DND-41 (cell line): Measurements from ENCODE around the gene ACO1.

Source experiments
- ATAC-seq: fragments of 200-7000 bp; cut with Tn5 transposase; 3 replicates; pipeline ENCODE4 v1.9.1; 2021; ENCODE audit warnings: low read depth; ENCODE audit not compliant: insufficient read depth
- DNase-seq: peaks from one replicate; pipeline ENCODE4 v3.0.0-alpha.2; 2020
- H2AFZ ChIP-seq: 2 replicates; pipeline ENCODE4 v1.6.0; 2012; ENCODE audit warnings: low read depth, low read length
- H3K27ac ChIP-seq: 2 replicates; pipeline ENCODE4 v1.5.1; 2012; ENCODE audit warnings: low read length, inconsistent platforms
- H3K27me3 ChIP-seq: fragments of 200-600 bp; sonication (generic); 2 replicates; pipeline ENCODE4 v1.6.0; 2012; ENCODE audit warnings: low read length, mild to moderate bottlenecking, inconsistent platforms; ENCODE audit not compliant: insufficient read depth, poor library complexity
- H3K36me3 ChIP-seq: 2 replicates; pipeline ENCODE4 v1.5.1; 2012; ENCODE audit warnings: low read length, inconsistent platforms; ENCODE audit not compliant: insufficient read depth
- H3K4me1 ChIP-seq: 2 replicates; pipeline ENCODE4 v1.5.1; 2012; ENCODE audit warnings: mild to moderate bottlenecking, low read length; ENCODE audit not compliant: insufficient read depth
- H3K4me2 ChIP-seq: 2 replicates; pipeline ENCODE4 v1.6.0; 2012; ENCODE audit warnings: mild to moderate bottlenecking, moderate library complexity, low read length, inconsistent platforms; ENCODE audit not compliant: insufficient read depth
- H3K4me3 ChIP-seq, 2 experiments: fragments of 200-600 bp in 1 of 2; shearing (Covaris generic) in 1 of 2; 2 replicates each; pipeline ENCODE4 v1.5.1; 2012 to 2016; ENCODE audit warnings: inconsistent platforms in 2 of 2, low read length in 2 of 2, mild to moderate bottlenecking in 2 of 2, low read depth in 1 of 2, moderate library complexity in 1 of 2
- H3K79me2 ChIP-seq: 2 replicates; pipeline ENCODE4 v1.6.0; 2012; ENCODE audit warnings: low read length, inconsistent platforms; ENCODE audit not compliant: insufficient read depth
- H3K9ac ChIP-seq: 2 replicates; pipeline ENCODE4 v1.6.0; 2012; ENCODE audit warnings: low read depth, mild to moderate bottlenecking, inconsistent platforms, low read length, moderate library complexity
- H3K9me3 ChIP-seq: 2 replicates; pipeline ENCODE4 v1.5.1; 2012; ENCODE audit warnings: low read length, moderate library complexity, mild to moderate bottlenecking, inconsistent platforms; ENCODE audit not compliant: insufficient read depth, severe bottlenecking
- H4K20me1 ChIP-seq: 2 replicates; pipeline ENCODE4 v1.6.0; 2012; ENCODE audit warnings: low read length; ENCODE audit not compliant: insufficient read depth
- CTCF ChIP-seq: IDR thresholded peaks from 2 replicates; pipeline ENCODE4 v1.5.1; 2012; ENCODE audit warnings: borderline replicate concordance, low read length, moderate library complexity, mild to moderate bottlenecking; ENCODE audit not compliant: poor library complexity, severe bottlenecking; ENCODE audit errors: extremely low read depth
- EZH2 ChIP-seq: IDR thresholded peaks from 3 replicates; pipeline ENCODE4 v1.6.1; 2012; ENCODE audit warnings: borderline replicate concordance, low read depth, mild to moderate bottlenecking, moderate library complexity, low read length, inconsistent platforms; ENCODE audit not compliant: severe bottlenecking

The ACO1 gene

GRCh38 chr9:32441678-32442077 is 57.2 kb downstream of the ACO1 start:
- Histone ChIP-seq H3K36me3 (peaks cover 21% of the 10 kb centered on the region; the same call in 1 of the 2 replicates), H3K9ac (no peak overlapping the region), H3K79me2 (no peaks in the 10 kb centered on the region), H4K20me1 (no peaks in the 10 kb centered on the region), H3K27me3 (no peaks in the 10 kb centered on the region), H2AFZ (no peak overlapping the region), H3K4me2 (no peak overlapping the region), H3K27ac (no peak overlapping the region), H3K4me1 (no peaks in the 10 kb centered on the region), H3K4me3 (no peak overlapping the region), H3K9me3 (no peaks in the 10 kb centered on the region)
- ATAC-seq (no peak), DNase-seq (no peak)
- TF ChIP-seq CTCF (no peak), EZH2 (no peak)

- Histone ChIP-seq H3K4me2 (no peak overlapping the region), H3K27ac (no peak overlapping the region), H3K4me1 (no peaks in the 10 kb centered on the region), H3K27me3 (no peaks in the 10 kb centered on the region), H2AFZ (no peak overlapping the region), H3K9ac (no peak overlapping the region), H3K79me2 (no peaks in the 10 kb centered on the region), H3K9me3 (no peaks in the 10 kb centered on the region), H3K36me3 (peaks cover 16% of the 10 kb centered on the region; the same call in 1 of the 2 replicates), H4K20me1 (no peaks in the 10 kb centered on the region), H3K4me3 (no peak overlapping the region)
- TF ChIP-seq EZH2 (no peak), CTCF (no peak)
- DNase-seq, result no peak
- no peak for ATAC-seq
Measured at GRCh38 chr9:32442433-32442832, 58.0 kb downstream of the ACO1 start.

- peaks cover 43% of the 10 kb centered on the region for H3K36me3 ChIP-seq
- ATAC-seq (no peak), DNase-seq (no peak)
- TF ChIP-seq EZH2 (no peak), CTCF (no peak)
- H3K4me2 ChIP-seq, result no peak overlapping the region
- H3K27ac ChIP-seq, result no peak overlapping the region
- no peak overlapping the region for H2AFZ ChIP-seq
- no peaks in the 10 kb centered on the region for H4K20me1 ChIP-seq
- H3K4me3 ChIP-seq, result no peak overlapping the region
- H3K9me3 ChIP-seq, result no peaks in the 10 kb centered on the region
- no peak overlapping the region for H3K9ac ChIP-seq
- no peaks in the 10 kb centered on the region for H3K4me1 ChIP-seq
- no peaks in the 10 kb centered on the region for H3K79me2 ChIP-seq
- H3K27me3 ChIP-seq, result no peaks in the 10 kb centered on the region
Measured at GRCh38 chr9:32449969-32450368, 65.5 kb downstream of the ACO1 start.

- DNase-seq, result no peak
- no peak overlapping the region for H3K4me3 ChIP-seq
- no peak overlapping the region for H3K27ac ChIP-seq
- no peaks in the 10 kb centered on the region for H3K79me2 ChIP-seq
- H3K36me3 ChIP-seq, result peaks cover 41% of the 10 kb centered on the region
- TF ChIP-seq CTCF (no peak), EZH2 (no peak)
- H2AFZ ChIP-seq, result no peak overlapping the region
- H4K20me1 ChIP-seq, result no peaks in the 10 kb centered on the region
- no peak for ATAC-seq
- no peaks in the 10 kb centered on the region for H3K27me3 ChIP-seq
- no peak overlapping the region for H3K9ac ChIP-seq
- no peaks in the 10 kb centered on the region for H3K9me3 ChIP-seq
- H3K4me2 ChIP-seq, result no peak overlapping the region
- no peaks in the 10 kb centered on the region for H3K4me1 ChIP-seq
Measured at GRCh38 chr9:32454280-32454679, 69.8 kb downstream of the ACO1 start.
